ENCODE results near the gene RPL31. TPM values are rescaled to one million over a fixed set of nuclear protein-coding genes. Genes with fewer than 3 reads are reported as not detected.
A peak's percentile ranks its signal among the peaks of the same experiment; 100 is the strongest.

Gene RPL31
- total and polyA plus RNA-seq, 5 experiments from 2014 or later, result 2,599 to 8,494 (median 7,517) TPM

DNA sequence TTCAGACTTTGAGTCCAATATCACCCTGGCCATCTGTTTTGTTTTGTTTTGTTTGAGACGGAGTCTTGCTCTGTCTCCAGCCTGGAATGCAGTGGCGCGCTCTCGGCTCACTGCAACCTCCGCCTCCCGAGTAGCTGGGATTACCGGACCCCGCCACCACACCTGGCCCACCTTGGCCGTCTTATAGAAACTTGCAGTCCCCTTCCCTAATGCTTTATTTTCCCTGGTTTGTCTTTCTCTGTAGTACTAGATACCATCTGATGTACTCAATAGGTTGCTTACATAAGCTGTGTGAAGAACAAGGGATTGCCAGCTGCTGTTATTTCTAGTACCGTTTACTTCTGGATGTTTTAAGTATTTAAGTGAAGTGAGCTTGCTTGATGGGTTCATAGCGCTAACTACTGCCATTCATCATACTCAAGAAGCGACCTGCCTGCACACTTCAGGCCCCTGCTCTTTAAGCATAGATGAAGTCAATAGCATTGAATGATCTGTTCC, 1.2 kb downstream of the RPL31 start:
- Mint-ChIP-seq H3K4me3 (peak overlapping the region; percentile 82 to 97 (median 94)), H3K9me3 (no peaks in the 10 kb centered on the region), H3K4me1 (peaks cover 27 to 59% (median 53%) of the 10 kb centered on the region in 4 donors), H3K27ac (peak overlapping the region; percentile 74 to 99 (median 98)), H3K27me3 (no peaks in the 10 kb centered on the region), H3K36me3 (peaks cover 3 to 57% (median 37%) of the 10 kb centered on the region in 3 donors)
- ATAC-seq (no peak), DNase-seq (no peak)
- POLR2A ChIA-PET, result interaction anchor here (0.6 to 1.0 kb wide), 3 partner anchors 19 to 441 kb away, joined by 3 to 5 read pairs (median 3); partner anchors contain the start of gene PDCL3

DNA sequence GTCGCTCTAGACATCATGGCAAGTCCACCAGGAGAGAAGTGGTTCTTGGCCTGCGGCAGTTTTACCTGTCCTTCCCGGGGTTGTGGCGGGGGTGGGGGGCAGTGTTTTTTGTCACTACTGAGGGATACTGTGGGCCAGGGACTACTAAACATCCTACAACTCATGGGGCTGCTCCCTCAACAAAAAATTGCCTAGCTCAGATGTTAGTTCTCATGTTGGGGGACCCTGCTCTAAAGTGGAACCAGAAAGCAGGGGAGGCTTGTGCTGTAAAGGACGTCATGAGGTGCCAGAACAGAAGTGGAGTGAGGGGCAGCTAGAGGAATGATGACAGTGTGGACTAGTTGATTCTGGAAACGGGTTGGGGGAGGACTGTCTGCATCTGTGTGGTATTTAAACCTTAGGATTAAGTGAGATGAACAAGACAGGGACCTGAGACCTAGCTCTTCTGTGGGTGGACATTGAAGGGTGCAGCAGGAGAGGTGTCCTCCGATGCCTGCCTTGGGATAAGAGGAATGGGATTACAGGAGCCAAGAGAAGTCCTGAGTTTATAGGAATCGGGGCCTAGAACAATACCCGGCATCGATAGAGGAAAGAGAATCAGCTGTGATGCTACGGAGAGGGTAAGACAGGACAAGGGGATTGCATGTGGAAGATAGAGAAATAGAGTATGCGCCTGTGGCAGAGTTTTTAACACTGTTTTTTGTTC, 2.7 kb downstream of the RPL31 start:
- H3K9me3 Mint-ChIP-seq, result no peaks in the 10 kb centered on the region
- H3K27ac Mint-ChIP-seq, result peak overlapping the region; percentile 65 to 99 (median 94)
- DNase-seq (no peak), ATAC-seq (no peak)
- H3K27me3 Mint-ChIP-seq, result no peaks in the 10 kb centered on the region
- peaks cover 3 to 71% (median 37%) of the 10 kb centered on the region in 3 donors for H3K36me3 Mint-ChIP-seq
- H3K4me3 Mint-ChIP-seq, result peak overlapping the region in 9 of 10 donors; percentile 1 to 97 (median 82)
- H3K4me1 Mint-ChIP-seq, result peaks cover 27 to 60% (median 59%) of the 10 kb centered on the region in 4 donors
- POLR2A ChIA-PET, result no interaction called here

DNA sequence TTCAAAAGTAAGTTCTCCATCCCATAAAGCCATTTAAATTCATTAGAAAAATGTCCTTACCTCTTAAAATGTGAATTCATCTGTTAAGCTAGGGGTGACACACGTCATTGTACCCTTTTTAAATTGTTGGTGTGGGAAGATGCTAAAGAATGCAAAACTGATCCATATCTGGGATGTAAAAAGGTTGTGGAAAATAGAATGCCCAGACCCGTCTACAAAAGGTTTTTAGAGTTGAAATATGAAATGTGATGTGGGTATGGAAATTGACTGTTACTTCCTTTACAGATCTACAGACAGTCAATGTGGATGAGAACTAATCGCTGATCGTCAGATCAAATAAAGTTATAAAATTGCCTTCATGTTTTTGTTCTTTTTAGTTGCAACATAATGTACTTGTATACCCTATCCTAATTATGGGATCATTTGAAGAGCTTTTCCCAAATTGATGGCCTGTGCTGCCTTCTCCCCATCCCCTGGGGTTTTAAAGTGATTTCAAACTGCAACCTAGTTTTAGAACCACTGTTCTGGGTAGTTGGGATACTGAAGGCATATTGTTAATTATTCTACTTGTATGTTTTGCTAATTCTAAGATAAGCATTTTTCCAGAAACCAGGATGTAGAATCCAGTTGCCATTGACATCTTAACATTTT, 4.1 kb downstream of the RPL31 start:
- peaks cover 30 to 60% (median 57%) of the 10 kb centered on the region in 4 donors for H3K4me1 Mint-ChIP-seq
- no peaks in the 10 kb centered on the region for H3K9me3 Mint-ChIP-seq
- no peaks in the 10 kb centered on the region for H3K27me3 Mint-ChIP-seq

DNA sequence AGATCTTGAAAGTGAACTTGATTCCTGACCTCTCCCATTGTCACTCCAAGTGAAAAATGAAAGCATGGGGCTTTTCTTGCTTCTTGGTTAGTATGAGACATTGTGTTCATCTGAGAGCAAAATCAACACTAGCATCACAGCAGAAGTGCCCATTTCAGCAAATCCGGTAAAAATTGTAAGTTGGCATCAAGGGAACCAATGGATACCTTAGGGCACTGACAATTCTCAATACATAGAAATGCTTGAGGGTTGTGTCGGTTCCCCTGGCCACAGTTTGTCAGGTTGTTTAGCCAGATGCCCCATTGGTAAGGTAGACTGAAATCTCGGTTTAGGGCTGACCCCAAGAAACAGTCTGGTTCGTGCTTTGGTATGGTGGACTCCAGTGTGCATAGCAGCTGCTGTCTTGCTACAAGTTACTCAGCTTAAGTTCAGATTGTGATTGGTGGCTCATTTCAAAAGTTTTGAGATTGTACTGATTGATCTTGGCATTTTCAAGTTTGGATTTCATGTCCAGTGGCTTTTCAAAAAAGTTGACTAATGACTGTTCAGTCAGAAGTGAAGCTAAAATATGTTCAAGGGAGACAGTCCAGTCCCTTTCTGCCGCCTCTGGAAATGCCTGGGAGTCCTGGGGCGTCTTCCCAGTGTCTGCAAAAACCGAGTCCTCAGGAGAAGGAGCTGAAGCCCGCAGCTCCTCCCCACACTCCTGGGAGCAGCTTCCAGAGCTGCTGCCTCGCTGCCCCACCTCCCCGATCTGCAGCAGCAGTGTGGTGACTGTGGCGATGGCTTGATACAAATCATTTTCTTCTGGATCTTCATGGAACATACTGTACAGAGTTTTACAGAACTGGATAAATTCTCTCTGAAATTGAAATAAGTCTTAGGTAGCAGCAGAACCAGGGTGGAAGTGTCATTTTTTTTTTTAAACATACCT, 5.6 kb downstream of the RPL31 start:
- Mint-ChIP-seq H3K4me1 (peaks cover 28 to 56% (median 52%) of the 10 kb centered on the region in 4 donors), H3K27ac (peak overlapping the region in 9 of 10 donors; percentile 3 to 69 (median 25)), H3K27me3 (no peaks in the 10 kb centered on the region), H3K36me3 (peaks cover 3 to 88% (median 37%) of the 10 kb centered on the region in 3 donors), H3K9me3 (no peaks in the 10 kb centered on the region), H3K4me3 (no peak overlapping the region)
- DNase-seq (no peak), ATAC-seq (no peak)
- POLR2A ChIA-PET, result interaction anchor here (0.9 kb wide), 1 partner anchor 19 kb away, joined by 3 read pairs; no protein-coding TSS in a partner anchor

More for the DNA sequence above, 4.1 kb downstream of the RPL31 start:
- POLR2A ChIA-PET, result interaction anchor here (0.5 to 0.6 kb wide), 2 partner anchors 175 to 328 kb away, joined by 4 to 5 read pairs; no protein-coding TSS in a partner anchor
- DNase-seq, result no peak
- no peak for ATAC-seq
- H3K36me3 Mint-ChIP-seq, result peaks cover 3 to 85% (median 37%) of the 10 kb centered on the region in 3 donors
- peak overlapping the region in 2 of 10 donors; percentile 18 to 24 for H3K4me3 Mint-ChIP-seq
- peak overlapping the region in 7 of 10 donors; percentile 27 to 70 (median 56) for H3K27ac Mint-ChIP-seq

DNA sequence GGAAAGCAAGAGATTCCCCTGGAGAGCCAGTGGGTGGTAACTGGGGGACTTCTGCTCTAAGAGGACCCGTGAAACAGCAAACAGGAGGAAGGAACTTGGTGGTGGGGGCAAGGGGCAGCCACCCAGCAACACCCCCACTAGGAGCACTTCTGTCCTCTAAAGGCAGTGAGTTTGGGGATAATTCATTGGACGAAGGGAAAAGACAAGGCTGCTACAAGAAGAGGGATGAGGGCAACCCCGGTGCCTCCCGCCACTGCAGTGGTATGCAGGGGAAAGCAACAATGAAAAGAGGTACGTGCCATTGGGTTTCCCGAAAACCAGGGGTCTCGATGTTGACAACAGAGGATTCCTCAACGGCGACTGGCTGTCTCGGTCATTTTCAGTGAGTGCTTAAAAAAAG, 9.1 kb downstream of the RPL31 start:
- Mint-ChIP-seq H3K4me1 (peaks cover 7 to 24% (median 19%) of the 10 kb centered on the region in 4 donors), H3K9me3 (no peaks in the 10 kb centered on the region), H3K36me3 (peaks cover 3 to 67% (median 6%) of the 10 kb centered on the region in 3 donors), H3K27ac (peak overlapping the region in 3 of 10 donors; percentile 3 to 84 (median 52)), H3K4me3 (no peak overlapping the region), H3K27me3 (no peaks in the 10 kb centered on the region)
- POLR2A ChIA-PET, result no interaction called here
- DNase-seq (no peak), ATAC-seq (no peak)

DNA sequence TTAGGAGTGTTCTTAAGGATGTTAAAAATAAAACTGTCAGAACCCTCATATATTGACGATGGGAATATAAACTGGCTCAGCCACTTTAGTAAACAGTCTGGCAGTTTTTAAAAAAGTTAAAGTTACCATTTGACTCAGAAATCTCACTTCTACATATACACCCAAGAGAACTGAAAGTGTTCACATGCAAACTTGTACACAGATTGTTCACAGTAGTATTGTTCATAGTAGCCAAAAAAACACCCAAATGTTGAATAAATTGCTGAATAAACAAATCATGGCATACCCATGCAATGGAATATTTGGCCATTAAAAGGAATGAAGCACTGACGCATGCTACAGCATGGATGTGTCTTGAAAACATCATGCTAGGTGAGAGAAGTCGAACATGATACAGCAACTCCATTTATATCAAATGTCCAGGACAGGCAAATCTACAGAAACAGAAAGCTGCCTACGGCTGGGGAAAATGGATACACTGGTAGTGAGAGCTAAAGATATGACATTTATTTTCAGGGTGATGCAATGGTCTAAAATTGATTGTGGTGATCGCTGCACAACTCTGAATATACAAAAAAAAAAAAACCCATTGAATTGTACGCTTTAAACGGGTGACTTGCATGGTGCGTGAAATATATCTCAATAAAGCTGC, 10.1 kb downstream of the RPL31 start:
- Mint-ChIP-seq H3K4me1 (peaks cover 7 to 22% (median 16%) of the 10 kb centered on the region in 4 donors), H3K9me3 (no peaks in the 10 kb centered on the region), H3K27me3 (no peaks in the 10 kb centered on the region), H3K4me3 (no peak overlapping the region), H3K36me3 (peaks cover 3 to 57% (median 5%) of the 10 kb centered on the region in 3 donors), H3K27ac (peak overlapping the region in 3 of 10 donors; percentile 20 to 43 (median 40))
- DNase-seq, result no peak
- no peak for ATAC-seq
- POLR2A ChIA-PET, result interaction anchor here (0.7 to 1.6 kb wide), 2 partner anchors 10 to 193 kb away, joined by 5 to 7 read pairs; partner anchors contain the start of gene RPL31

DNA sequence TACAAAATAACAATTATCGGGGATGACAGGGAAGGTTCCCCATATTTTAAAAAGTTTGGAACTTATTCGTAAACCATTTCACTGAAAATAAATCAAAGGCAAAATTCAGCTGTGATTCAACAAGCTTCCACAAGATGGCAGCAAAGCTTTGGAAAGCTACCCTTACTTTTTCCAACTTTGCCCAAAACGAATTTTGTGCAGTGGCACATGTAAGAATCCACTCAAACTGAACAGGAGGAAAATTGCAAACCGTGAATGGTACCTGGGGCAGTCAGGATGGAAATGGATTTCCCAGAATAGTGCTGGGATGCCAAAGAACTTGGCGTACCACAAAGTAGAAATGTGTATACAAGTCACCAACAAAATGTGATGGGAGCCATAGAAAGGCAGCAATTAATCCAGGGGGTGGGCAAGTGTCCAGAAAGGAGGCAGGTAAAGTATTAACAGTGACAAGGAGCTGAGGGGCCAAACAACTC, 10.7 kb downstream of the RPL31 start:
- peak in 6 of 10 donors; percentile 22 to 66 (median 43) for DNase-seq
- H3K4me1 Mint-ChIP-seq, result peaks cover 7 to 22% (median 12%) of the 10 kb centered on the region in 4 donors
- no peaks in the 10 kb centered on the region for H3K9me3 Mint-ChIP-seq
- POLR2A ChIA-PET, result interaction anchor here (0.7 to 1.6 kb wide), 2 partner anchors 11 to 192 kb away, joined by 5 to 7 read pairs; partner anchors contain the start of gene RPL31
- no peak overlapping the region for H3K4me3 Mint-ChIP-seq
- peak overlapping the region in 5 of 10 donors; percentile 20 to 78 (median 36) for H3K27ac Mint-ChIP-seq
- no peak for ATAC-seq
- peaks cover 3 to 52% (median 4%) of the 10 kb centered on the region in 3 donors for H3K36me3 Mint-ChIP-seq
- no peaks in the 10 kb centered on the region for H3K27me3 Mint-ChIP-seq

DNA sequence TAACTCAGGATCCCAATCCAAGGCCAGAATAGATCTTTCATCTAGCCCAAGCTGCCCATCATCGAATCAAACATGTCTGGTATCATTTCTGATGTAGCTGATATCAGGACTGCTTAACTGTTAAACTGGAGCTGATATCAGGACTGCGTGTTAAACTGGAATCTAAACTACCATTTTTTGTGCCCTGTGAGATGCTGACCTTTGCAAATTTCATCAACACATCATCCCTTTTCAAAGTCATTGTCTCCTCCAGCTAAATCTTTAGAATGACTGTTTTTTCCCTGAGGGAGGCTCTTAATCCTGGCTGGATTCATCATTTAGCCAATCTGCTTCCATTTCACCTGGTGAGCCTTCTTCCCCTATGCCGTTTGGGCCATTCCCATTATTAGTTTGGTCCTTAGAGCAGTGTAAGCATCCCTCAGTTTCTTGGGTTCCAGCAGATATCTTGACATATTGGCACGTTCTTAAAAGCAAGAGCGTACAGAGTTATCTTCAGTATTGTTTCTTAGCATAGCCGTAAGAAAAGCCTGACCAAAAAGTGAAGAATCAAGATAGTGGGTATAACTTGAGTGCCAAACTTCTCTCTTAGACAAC, 12.3 kb downstream of the RPL31 start:
- Mint-ChIP-seq H3K36me3 (peaks cover 0 to 47% (median 0%) of the 10 kb centered on the region in 3 donors), H3K4me3 (no peak overlapping the region), H3K27ac (peak overlapping the region in 2 of 10 donors; percentile 41 to 56), H3K9me3 (no peaks in the 10 kb centered on the region), H3K4me1 (peaks cover 5 to 10% (median 9%) of the 10 kb centered on the region in 4 donors), H3K27me3 (no peaks in the 10 kb centered on the region)
- POLR2A ChIA-PET, result no interaction called here
- ATAC-seq, result no peak
- DNase-seq, result no peak

DNA sequence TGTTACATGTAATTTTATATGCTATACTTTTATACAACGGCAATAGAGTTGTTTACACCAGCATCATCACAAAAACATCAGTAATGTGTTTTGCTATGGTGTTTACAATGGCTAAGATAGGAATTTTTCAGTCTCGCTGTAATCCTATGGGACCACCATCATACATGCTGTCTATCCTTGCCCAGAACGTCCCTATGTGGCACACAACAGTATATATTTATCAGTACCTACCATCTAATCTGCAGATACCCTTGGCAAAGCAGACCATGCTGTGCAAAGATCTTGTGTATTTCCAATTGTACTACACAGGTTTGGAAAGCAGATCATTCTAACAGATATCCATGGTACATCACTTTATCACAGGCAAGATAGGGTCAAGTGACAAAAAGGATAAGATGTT, 15.3 kb downstream of the RPL31 start:
- POLR2A ChIA-PET, result no interaction called here

DNA sequence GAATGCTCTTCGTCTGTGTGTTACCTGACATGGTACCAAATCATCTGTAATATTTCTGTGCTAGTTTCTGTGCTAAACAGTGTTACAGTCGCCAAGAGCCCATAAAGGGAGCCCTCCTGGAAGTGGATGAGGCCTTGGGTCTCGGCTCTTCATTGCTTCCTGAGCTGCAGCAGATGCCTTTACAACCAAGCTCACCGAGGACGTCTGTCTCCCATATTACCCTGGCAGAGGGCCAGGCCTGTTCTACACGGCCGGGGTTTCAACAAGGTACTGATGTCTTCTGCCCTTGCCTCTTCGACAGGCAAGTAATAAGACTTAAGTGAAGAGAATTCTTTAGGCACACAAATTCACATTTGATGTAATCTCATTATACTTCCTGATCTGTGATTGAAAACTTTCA, 16.8 kb downstream of the RPL31 start:
- Mint-ChIP-seq H3K4me3 (no peak overlapping the region), H3K9me3 (no peaks in the 10 kb centered on the region), H3K4me1 (peaks cover 0 to 3% (median 0%) of the 10 kb centered on the region in 4 donors), H3K36me3 (peaks cover 0 to 32% (median 4%) of the 10 kb centered on the region in 3 donors), H3K27me3 (no peaks in the 10 kb centered on the region), H3K27ac (peak overlapping the region in 2 of 10 donors; percentile 21)
- POLR2A ChIA-PET, result no interaction called here
- DNase-seq, result no peak
- no peak for ATAC-seq

More for the DNA sequence above, 15.3 kb downstream of the RPL31 start:
- no peak overlapping the region for H3K4me3 Mint-ChIP-seq
- H3K27ac Mint-ChIP-seq, result no peak overlapping the region
- H3K27me3 Mint-ChIP-seq, result no peaks in the 10 kb centered on the region
- H3K9me3 Mint-ChIP-seq, result no peaks in the 10 kb centered on the region
- DNase-seq (no peak), ATAC-seq (no peak)
- H3K36me3 Mint-ChIP-seq, result peaks cover 0 to 40% (median 4%) of the 10 kb centered on the region in 3 donors
- peaks cover 2 to 8% (median 6%) of the 10 kb centered on the region in 4 donors for H3K4me1 Mint-ChIP-seq

DNA sequence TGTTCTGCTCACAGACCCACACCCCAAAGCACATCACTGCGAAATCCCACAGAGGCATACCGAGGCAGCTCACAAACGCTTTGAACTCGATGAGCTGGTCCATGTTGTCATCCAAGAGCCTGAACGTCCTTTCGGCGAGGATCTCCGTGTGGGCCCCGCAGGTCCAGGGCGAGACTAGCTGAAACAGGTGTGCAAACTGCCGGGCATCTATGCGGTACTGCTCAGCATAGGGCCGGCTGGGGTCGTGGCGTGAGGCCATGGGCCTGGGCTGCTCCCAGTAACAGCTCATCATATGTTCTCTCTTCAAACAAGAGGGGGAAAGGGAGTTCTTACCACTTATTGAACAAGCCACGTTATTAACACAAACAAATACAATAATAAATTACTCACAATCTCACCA, 20.1 kb downstream of the RPL31 start:
- ATAC-seq, result no peak
- no peak for DNase-seq
- H3K4me1 Mint-ChIP-seq, result peaks cover 0 to 3% (median 0%) of the 10 kb centered on the region in 4 donors
- H3K9me3 Mint-ChIP-seq, result no peaks in the 10 kb centered on the region
- peak overlapping the region in 2 of 10 donors; percentile 3 to 20 for H3K27ac Mint-ChIP-seq
- no peaks in the 10 kb centered on the region for H3K27me3 Mint-ChIP-seq
- H3K36me3 Mint-ChIP-seq, result peaks cover 0 to 23% (median 4%) of the 10 kb centered on the region in 3 donors
- no peak overlapping the region for H3K4me3 Mint-ChIP-seq
- POLR2A ChIA-PET, result interaction anchor here (1.3 kb wide), 1 partner anchor 19 kb away, joined by 3 read pairs; no protein-coding TSS in a partner anchor

Measured in naive thymus-derived CD8-positive, alpha-beta T cell (primary cell).